Measurements from ENCODE around the gene P2RX4. TPM values are rescaled to one million over a fixed set of nuclear protein-coding genes. Genes with fewer than 3 reads are reported as not detected.
A peak's percentile ranks its signal among the peaks of the same experiment; 100 is the strongest.

The P2RX4 gene
- total and polyA plus RNA-seq, 12 donors, result 13.3 to 114 (median 34.4) TPM

DNA sequence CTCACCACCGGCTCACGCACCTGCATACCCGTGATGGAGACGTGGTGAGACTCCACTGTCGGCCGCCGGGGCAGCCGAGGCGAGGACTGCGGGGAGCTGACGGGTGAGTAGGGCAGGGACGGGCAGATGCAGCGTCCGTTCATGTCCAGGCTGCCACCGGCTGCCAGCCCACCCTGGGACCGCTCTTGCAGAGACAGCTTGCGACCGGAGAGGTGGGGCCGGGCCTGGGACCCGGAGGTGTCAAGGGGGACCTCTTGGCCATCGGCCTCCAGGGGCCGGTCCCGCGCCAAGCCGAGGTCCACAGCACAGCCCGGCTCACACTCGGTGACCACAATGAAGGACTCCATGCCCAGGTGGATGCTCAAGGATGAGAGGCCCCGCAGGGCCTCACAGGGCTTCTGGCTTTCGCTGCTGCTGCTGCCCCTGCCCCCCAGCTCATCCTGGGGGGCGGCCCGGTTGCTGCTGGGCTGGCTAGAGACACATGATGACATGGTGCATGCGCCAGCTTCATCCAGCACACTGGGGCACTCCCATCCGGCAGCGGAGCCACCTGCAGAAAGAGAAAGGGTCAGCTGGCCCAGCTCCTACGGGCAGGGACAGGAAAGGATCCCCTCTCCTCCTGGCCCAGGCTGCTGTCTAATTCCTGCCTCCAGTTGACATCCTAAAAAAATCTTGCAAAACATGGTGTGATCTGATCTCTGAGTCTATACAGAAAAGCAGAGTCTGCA lies 64.3 kb downstream of the P2RX4 start:
- intact Hi-C loops (cut with DNase I), result no loop called here

DNA sequence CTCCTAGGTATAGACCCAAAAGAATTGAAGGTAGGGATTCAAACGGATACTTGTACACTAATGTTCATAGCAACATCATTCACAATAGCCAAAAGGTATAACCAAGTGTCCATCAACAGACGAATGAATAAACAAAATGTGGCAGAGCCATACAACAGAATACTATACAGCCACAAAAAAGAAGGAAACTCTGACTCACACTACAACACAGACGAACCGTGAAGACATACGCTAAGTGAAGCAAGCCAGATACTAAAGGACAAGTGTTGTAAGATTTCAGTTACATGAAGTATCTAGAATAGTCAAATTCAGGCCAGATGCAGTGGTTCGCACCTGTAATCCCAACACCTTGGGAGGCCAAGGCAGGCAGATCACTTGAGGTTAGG lies 67.4 kb downstream of the P2RX4 start:
- no peaks in the 10 kb centered on the region for H3K9me3 ChIP-seq (replicated peaks in 1 of 3)
- intact Hi-C loops (cut with DNase I), result no loop called here
- TF ChIP-seq, protein P1, sequence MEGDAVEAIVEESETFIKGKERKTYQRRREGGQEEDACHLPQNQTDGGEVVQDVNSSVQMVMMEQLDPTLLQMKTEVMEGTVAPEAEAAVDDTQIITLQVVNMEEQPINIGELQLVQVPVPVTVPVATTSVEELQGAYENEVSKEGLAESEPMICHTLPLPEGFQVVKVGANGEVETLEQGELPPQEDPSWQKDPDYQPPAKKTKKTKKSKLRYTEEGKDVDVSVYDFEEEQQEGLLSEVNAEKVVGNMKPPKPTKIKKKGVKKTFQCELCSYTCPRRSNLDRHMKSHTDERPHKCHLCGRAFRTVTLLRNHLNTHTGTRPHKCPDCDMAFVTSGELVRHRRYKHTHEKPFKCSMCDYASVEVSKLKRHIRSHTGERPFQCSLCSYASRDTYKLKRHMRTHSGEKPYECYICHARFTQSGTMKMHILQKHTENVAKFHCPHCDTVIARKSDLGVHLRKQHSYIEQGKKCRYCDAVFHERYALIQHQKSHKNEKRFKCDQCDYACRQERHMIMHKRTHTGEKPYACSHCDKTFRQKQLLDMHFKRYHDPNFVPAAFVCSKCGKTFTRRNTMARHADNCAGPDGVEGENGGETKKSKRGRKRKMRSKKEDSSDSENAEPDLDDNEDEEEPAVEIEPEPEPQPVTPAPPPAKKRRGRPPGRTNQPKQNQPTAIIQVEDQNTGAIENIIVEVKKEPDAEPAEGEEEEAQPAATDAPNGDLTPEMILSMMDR (IDR thresholded peaks at IDR 0.05), result no peak
- TF ChIP-seq POLR2A (IDR thresholded peaks at IDR 0.05), result no peak
- H3K27ac ChIP-seq, result peak overlapping the region in 2 of 5 donors; percentile 9 to 32
- H3K27me3 ChIP-seq, result no peaks in the 10 kb centered on the region
- 78 to 98% (median 87%) methylated on average over 6 of the region's 6 CpGs for whole genome bisulfite sequencing, 4 donors
- no peak overlapping the region for H3K4me3 ChIP-seq
- H3K36me3 ChIP-seq (replicated peaks in 1 of 2), result peaks cover 0 to 15% of the 10 kb centered on the region in 2 donors
- peaks cover 13 to 21% of the 10 kb centered on the region in 2 donors for H3K4me1 ChIP-seq (replicated peaks in 1 of 2)
- DNase-seq, result no peak

More for the DNA sequence above, 64.3 kb downstream of the P2RX4 start:
- Histone ChIP-seq H3K27ac (no peak overlapping the region), H3K4me3 (no peak overlapping the region), H3K27me3 (no peaks in the 10 kb centered on the region), H3K36me3 (replicated peaks in 1 of 2) (peaks cover 0 to 18% of the 10 kb centered on the region in 2 donors), H3K4me1 (replicated peaks in 1 of 2) (peaks cover 7 to 12% of the 10 kb centered on the region in 2 donors), H3K9me3 (replicated peaks in 1 of 3) (no peaks in the 10 kb centered on the region)
- WGBS, 4 donors, result 89 to 98% (median 97%) methylated on average over 5 to 35 of the region's 35 CpGs
- TF ChIP-seq, protein P1 (IDR thresholded peaks at IDR 0.05), result no peak
- TF ChIP-seq POLR2A (IDR thresholded peaks at IDR 0.05), result no peak
- no peak for DNase-seq

DNA sequence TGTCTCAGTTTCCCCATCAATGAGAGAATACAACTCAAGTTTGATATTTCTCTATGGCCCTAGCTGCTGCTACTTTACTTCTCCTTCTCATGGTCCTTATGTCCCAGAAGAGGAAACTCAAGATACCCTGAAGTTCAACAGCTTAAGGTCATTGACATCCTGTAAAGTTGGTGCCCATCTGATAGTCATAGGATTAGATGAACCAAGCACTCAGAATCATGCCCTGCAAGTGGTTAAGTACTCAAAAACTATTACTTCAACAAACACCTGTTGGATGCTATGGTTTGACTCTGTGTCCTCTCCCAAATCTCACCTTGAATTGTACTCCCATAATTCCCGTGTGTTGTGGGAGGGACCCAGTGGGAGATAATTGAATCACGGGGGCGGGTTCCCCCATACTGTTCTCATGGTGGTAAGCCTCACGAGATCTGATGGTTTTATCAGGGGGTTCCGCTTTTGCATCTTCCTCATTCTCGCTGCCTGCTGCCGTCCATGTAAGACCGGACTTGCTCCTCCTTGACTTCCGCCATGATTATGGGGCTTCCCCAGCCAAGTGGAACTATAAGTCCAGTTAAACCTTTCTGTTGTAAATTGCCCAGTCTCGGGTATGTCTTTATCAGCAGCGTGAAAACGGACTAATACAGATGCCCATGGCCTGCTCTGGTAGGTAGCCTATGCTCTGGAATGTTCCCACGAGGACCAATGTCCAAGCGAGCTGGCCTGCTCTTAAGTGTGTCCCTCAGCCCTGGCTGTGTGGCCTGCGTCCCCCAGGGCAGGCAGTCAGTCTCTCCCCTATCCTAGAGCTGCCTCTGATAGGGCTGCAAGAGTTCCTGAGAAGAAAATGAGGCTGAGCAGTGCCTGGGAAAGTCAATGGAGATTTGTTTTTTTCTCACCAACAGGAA lies 68.5 kb downstream of the P2RX4 start:
- intact Hi-C loops (cut with DNase I), result no loop called here
- TF ChIP-seq, protein P1 (IDR thresholded peaks at IDR 0.05), result no peak
- no peak for TF ChIP-seq POLR2A (IDR thresholded peaks at IDR 0.05)
- peak in 5 of 7 donors; percentile 30 to 69 (median 34) for DNase-seq
- 79 to 93% (median 85%) methylated on average over 12 to 15 of the region's 15 CpGs for WGBS, 4 donors
- no peaks in the 10 kb centered on the region for H3K27me3 ChIP-seq
- peak overlapping the region in 4 of 5 donors; percentile 28 to 85 (median 63) for H3K27ac ChIP-seq
- no peaks in the 10 kb centered on the region for H3K9me3 ChIP-seq (replicated peaks in 1 of 3)
- peaks cover 0 to 10% of the 10 kb centered on the region in 2 donors for H3K36me3 ChIP-seq (replicated peaks in 1 of 2)
- no peak overlapping the region for H3K4me3 ChIP-seq
- peaks cover 13 to 21% of the 10 kb centered on the region in 2 donors for H3K4me1 ChIP-seq (replicated peaks in 1 of 2)

DNA sequence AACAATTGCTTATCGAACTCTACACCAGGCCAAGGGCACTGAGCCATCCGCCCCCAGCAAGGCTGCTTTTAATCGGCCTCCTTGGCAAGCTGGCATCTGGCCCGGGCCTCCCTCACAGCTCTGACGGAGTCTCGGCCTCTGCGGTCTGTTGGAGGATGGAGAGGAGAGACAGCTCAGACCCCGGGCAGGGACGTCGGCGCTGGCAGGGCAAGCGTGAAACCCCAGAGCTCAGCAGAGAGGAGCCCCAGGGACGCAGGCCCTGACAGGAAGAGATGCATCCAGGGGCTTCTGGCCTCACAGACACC lies 69.1 kb downstream of the P2RX4 start:
- TF ChIP-seq, protein P1 (IDR thresholded peaks at IDR 0.05), result no peak
- no peak for TF ChIP-seq POLR2A (IDR thresholded peaks at IDR 0.05)
- intact Hi-C loops (cut with DNase I), result no loop called here
- Histone ChIP-seq H3K27me3 (no peaks in the 10 kb centered on the region), H3K9me3 (replicated peaks in 1 of 3) (no peaks in the 10 kb centered on the region), H3K27ac (peak overlapping the region in 4 of 5 donors; percentile 28 to 85 (median 63)), H3K4me3 (no peak overlapping the region), H3K4me1 (replicated peaks in 1 of 2) (peaks cover 13 to 21% of the 10 kb centered on the region in 2 donors), H3K36me3 (replicated peaks in 1 of 2) (peaks cover 0 to 4% of the 10 kb centered on the region in 2 donors)
- DNase-seq, result peak; percentile 61 to 80 (median 69)
- 15 to 41% (median 29%) methylated on average over 7 to 13 of the region's 13 CpGs for WGBS, 4 donors

Measured in adrenal gland (tissue), 12 donors.